ENCODE results near the gene PTGDS. TPM values are rescaled to one million over a fixed set of nuclear protein-coding genes. Genes with fewer than 3 reads are reported as not detected.

PTGDS gene
- total RNA-seq, 2 experiments from 2014 or later: not detected

DNA sequence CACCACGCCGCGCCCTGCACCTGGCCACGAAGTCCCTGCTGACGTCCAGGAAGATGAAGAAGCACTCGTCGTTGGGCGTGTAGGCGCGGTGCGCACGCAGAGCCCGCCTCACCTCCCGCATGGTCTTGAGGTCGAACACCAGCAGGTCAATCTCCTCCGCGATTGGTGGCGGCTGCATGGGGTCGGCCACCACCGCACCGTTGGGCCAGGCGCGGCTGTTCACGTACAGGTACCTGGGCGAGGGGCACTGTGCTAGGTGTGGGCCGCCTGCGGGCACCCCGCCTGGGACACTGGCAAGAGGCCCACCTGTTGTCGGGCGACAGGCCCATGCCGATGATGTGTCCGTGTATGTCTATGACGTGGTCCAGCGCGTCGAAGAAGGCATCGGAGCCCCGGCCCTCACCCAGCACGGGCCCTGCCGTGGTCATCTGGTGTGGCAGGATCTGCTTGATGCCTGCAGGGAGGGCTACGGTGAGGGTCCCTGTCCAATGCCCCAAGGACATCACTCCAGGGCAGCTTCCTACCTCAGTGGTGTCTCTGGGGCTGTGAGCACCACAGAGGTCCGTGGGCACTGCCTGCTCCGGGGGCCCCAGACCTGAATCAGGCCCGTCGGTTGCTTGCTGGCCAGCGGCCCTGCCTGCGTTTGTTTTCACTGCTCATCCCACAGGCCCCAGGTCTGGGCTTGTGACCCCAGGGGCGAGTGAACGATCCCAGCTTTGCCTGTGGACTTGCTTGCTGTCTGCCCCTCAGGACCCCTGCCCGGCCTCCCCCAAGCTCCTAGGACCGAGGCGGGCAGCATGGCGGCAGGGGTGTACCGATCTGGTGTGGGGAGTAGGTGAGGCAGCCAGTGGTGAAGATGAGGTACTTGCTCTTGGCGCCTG, 35.8 kb upstream of the PTGDS start:
- Mint-ChIP-seq H3K36me3 (ENCODE audit: low read depth) (peaks cover 34% of the 10 kb centered on the region), H3K9me3 (ENCODE audit: low read depth) (no peaks in the 10 kb centered on the region), H3K27me3 (no peaks in the 10 kb centered on the region), H3K4me1 (peaks cover 9% of the 10 kb centered on the region), H3K27ac (no peak overlapping the region), H3K4me3 (no peak overlapping the region)
- ChIA-PET POLR2A (no interaction called here), CTCF (no interaction called here)
- intact Hi-C loops (cut with DNase I, micrococcal nuclease): loop anchor here in 1 of 2 experiments (5.0 kb wide), 2 partner anchors 39 to 94 kb away; partner anchors contain the start of gene PHPT1
- ATAC-seq (no peak), DNase-seq (no peak)

DNA sequence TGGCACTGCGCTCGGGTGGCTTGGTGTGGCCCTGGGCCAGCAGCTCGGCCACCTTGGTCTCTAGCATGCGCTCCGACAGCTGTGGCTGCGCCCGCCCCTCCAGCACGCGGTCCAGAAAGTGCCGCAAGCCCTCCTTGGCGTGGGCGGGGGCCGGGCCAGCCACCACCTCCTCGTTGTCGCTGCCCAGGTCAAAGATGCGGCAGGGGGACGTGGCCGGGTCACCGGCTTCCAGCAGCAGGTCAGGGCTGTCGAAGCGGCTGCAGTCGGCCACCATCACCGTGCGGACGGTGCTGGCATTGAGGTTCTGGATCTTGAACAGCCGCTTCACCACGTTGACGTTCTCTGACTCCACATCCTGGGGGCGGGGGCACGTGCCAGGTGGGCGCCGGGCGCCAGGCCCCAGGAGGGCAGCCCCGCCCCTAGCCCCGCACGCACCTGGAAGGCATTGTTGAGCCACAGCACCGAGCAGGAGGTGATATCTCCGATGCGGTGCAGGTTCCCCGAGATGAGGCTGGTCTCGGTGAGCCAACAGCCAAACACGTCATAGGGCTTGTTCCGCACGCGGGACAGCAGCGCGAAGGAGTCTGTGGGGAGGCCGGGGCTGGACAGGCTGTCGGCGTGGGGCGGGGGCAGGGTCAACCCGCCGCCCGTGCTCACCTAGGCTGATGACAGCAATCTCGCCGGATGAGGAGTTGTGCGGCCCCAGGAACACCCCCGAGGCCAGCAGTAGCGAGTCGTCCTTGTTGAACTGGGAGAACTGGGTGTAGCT, 35.0 kb upstream of the PTGDS start:
- no peaks in the 10 kb centered on the region for H3K9me3 Mint-ChIP-seq (ENCODE audit: low read depth)
- ChIA-PET CTCF (interaction anchor here (0.6 kb wide), 1 partner anchor 18 kb away, joined by 3 read pairs; no protein-coding TSS in a partner anchor), POLR2A (no interaction called here)
- ATAC-seq (no peak), DNase-seq (no peak)
- H3K27ac Mint-ChIP-seq: no peak overlapping the region
- H3K27me3 Mint-ChIP-seq: no peaks in the 10 kb centered on the region
- peaks cover 9% of the 10 kb centered on the region for H3K4me1 Mint-ChIP-seq
- H3K4me3 Mint-ChIP-seq: peak overlapping the region; percentile 77
- H3K36me3 Mint-ChIP-seq (ENCODE audit: low read depth): peaks cover 29% of the 10 kb centered on the region
- intact Hi-C loops (cut with DNase I, micrococcal nuclease): loop anchor here in 1 of 2 experiments (5.0 kb wide), 2 partner anchors 40 to 95 kb away; partner anchors contain the start of gene PHPT1

- Mint-ChIP-seq H3K9me3 (ENCODE audit: low read depth) (no peaks in the 10 kb centered on the region), H3K36me3 (ENCODE audit: low read depth) (peaks cover 27% of the 10 kb centered on the region), H3K27ac (no peak overlapping the region), H3K4me3 (peak overlapping the region; percentile 77), H3K27me3 (no peaks in the 10 kb centered on the region), H3K4me1 (peaks cover 9% of the 10 kb centered on the region)
- no peak for DNase-seq
- ChIA-PET CTCF (interaction anchor here (0.6 to 1.2 kb wide), 3 partner anchors 12 to 216 kb away, joined by 3 to 4 read pairs (median 3); no protein-coding TSS in a partner anchor), POLR2A (no interaction called here)
- ATAC-seq: no peak
- intact Hi-C loops (cut with DNase I, micrococcal nuclease): loop anchor here in 1 of 2 experiments (5.0 kb wide), 2 partner anchors 41 to 96 kb away; partner anchors contain the start of gene PHPT1
These were observed 34.4 kb upstream of the PTGDS start for GRCh38 chr9:136942881-136943230.

DNA sequence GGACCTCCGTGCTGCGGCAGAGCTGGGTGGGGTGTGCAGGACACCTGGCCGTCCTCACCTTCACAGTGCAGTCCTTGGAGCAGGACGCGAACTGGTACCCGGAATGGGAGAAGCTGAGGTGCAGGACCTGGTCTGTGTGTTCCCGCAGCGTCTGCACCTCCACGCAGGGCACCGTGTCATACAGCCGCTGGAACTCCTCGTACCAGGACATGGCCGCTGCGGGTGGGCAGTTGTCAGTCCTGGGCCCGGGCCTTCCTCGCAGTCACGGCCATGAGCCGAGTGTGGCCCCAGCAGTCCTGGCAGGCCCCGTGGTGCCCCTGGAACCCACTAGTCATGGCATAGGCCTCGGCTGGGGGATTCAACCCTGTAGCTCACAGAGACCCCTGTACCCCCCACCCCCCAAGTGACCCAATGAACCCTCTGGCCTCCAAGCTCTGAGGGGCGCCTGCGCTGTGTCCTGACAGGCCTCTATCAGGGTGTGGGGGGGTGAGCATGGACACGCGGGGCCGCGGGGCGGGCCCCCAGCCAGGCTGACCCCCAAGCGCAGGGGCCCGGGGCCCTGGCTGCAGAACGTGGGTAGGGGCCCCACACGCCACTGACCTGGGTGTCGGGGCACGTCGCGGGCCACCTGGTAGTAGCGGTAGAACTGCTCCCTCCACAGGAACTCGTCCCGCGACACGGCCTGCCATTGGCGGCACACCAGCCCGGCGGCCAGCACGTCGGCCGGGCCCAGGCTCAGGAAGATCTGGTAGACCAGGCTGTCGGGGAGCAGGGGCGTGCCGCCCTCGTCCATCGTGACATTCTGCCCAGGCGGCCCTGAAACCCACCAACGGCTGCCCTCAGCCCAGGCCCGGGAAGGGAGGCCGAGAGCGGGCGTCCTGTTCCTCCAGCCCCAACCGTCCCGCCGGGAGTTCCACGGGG, 33.8 kb upstream of the PTGDS start:
- POLR2A ChIA-PET: no interaction called here

GRCh38 chr9:136944212-136944518, 33.1 kb upstream of the PTGDS start:
- Mint-ChIP-seq H3K9me3 (ENCODE audit: low read depth) (no peaks in the 10 kb centered on the region), H3K27ac (no peak overlapping the region), H3K27me3 (no peaks in the 10 kb centered on the region), H3K4me1 (peaks cover 9% of the 10 kb centered on the region), H3K36me3 (ENCODE audit: low read depth) (peaks cover 24% of the 10 kb centered on the region), H3K4me3 (peak overlapping the region; percentile 77)
- DNase-seq (peak; percentile 50), ATAC-seq (peak; percentile 35)
- ChIA-PET CTCF (interaction anchor here (0.7 to 1.2 kb wide), 3 partner anchors 13 to 124 kb away, joined by 3 read pairs; no protein-coding TSS in a partner anchor), POLR2A (interaction anchor here (0.6 kb wide), 1 partner anchor 297 kb away, joined by 3 read pairs; the partner anchor contains the start of gene TUBB4B)
- intact Hi-C loops (cut with DNase I, micrococcal nuclease): loop anchor here (1.0 to 5.0 kb wide), 20 partner anchors 42 to 581 kb away; partner anchors contain the start of genes PHPT1 (in 2 of the 2), ABCA2 (in 1 of the 2), AJM1 (in 1 of the 2) and DNLZ (in 1 of the 2)

More for the DNA sequence above, 33.8 kb upstream of the PTGDS start:
- Mint-ChIP-seq H3K4me1 (peaks cover 9% of the 10 kb centered on the region), H3K4me3 (peak overlapping the region; percentile 77), H3K27ac (peak overlapping the region; percentile 51), H3K36me3 (ENCODE audit: low read depth) (peaks cover 27% of the 10 kb centered on the region), H3K27me3 (no peaks in the 10 kb centered on the region), H3K9me3 (ENCODE audit: low read depth) (no peaks in the 10 kb centered on the region)
- ATAC-seq (peak; percentile 27), DNase-seq (peak; percentile 68)
- intact Hi-C loops (cut with DNase I, micrococcal nuclease): loop anchor here (1.0 to 5.0 kb wide), 20 partner anchors 41 to 580 kb away; partner anchors contain the start of genes PHPT1 (in 2 of the 2), ABCA2 (in 1 of the 2), AJM1 (in 1 of the 2) and DNLZ (in 1 of the 2)
- CTCF ChIA-PET: interaction anchor here (0.6 to 1.2 kb wide), 6 partner anchors 12 to 216 kb away, joined by 3 to 4 read pairs (median 3); no protein-coding TSS in a partner anchor

GRCh38 chr9:136944519-136945332, 32.6 kb upstream of the PTGDS start, which contains the start of the genes C8G and FBXW5:
Gene C8G (plus strand): TSS chr9:136945243. CDS start chr9:136945321, 78 bp downstream.
Gene FBXW5 (minus strand): TSS chr9:136944738. CDS start chr9:136944083, 655 bp downstream.
- peaks cover 19% of the 10 kb centered on the region for H3K36me3 Mint-ChIP-seq (ENCODE audit: low read depth)
- intact Hi-C loops (cut with DNase I, micrococcal nuclease): loop anchor here (1.0 to 5.0 kb wide), 20 partner anchors 42 to 581 kb away; partner anchors contain the start of genes PHPT1 (in 2 of the 2), ABCA2 (in 1 of the 2), AJM1 (in 1 of the 2) and DNLZ (in 1 of the 2)
- ChIA-PET CTCF (interaction anchor here (0.7 to 0.8 kb wide), 2 partner anchors 62 to 124 kb away, joined by 3 read pairs; no protein-coding TSS in a partner anchor), POLR2A (interaction anchor here (0.6 kb wide), 1 partner anchor 296 kb away, joined by 3 read pairs; the partner anchor contains the start of gene TUBB4B)
- H3K9me3 Mint-ChIP-seq (ENCODE audit: low read depth): no peaks in the 10 kb centered on the region
- H3K27me3 Mint-ChIP-seq: no peaks in the 10 kb centered on the region
- peak within 1 kb of the TSS; percentile 77 for H3K4me3 Mint-ChIP-seq
- peaks cover 9% of the 10 kb centered on the region for H3K4me1 Mint-ChIP-seq
- peak; percentile 84 for ATAC-seq
- H3K27ac Mint-ChIP-seq: peak within 1 kb of the TSS; percentile 88
- DNase-seq: peak; percentile 97

DNA sequence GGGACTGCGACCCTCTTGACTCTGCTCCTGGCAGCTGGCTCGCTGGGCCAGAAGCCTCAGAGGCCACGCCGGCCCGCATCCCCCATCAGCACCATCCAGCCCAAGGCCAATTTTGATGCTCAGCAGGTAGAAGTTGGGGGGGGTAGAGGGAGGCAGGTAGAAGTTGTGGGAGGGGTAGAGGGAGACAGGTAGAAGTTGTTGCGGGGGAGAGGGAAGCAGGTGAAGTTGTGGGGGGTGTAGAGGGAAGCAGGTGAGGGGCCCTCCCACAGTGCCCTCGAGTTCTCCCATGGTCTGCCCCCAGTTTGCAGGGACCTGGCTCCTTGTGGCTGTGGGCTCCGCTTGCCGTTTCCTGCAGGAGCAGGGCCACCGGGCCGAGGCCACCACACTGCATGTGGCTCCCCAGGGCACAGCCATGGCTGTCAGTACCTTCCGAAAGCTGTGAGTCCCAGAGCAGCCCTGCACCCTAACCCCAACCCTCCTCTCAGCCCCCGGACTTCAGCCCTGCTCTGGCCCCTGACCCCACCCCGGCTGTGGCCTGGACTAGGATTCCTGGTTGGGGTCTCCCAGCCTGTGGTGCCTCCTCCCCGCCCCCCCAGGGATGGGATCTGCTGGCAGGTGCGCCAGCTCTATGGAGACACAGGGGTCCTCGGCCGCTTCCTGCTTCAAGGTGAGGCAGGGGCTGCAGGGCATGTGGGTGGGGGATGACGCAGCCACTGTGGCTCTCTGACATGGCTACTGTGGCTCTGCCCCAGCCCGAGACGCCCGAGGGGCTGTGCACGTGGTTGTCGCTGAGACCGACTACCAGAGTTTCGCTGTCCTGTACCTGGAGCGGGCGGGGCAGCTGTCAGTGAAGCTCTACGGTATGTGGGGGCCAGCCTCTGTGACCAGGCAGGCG, 31.7 kb upstream of the PTGDS start:
- Mint-ChIP-seq H3K4me3 (no peak overlapping the region), H3K27ac (no peak overlapping the region), H3K9me3 (ENCODE audit: low read depth) (no peaks in the 10 kb centered on the region), H3K4me1 (peaks cover 9% of the 10 kb centered on the region), H3K36me3 (ENCODE audit: low read depth) (peaks cover 19% of the 10 kb centered on the region), H3K27me3 (no peaks in the 10 kb centered on the region)
- intact Hi-C loops (cut with DNase I, micrococcal nuclease): no loop called here
- POLR2A ChIA-PET: interaction anchor here (0.6 kb wide), 1 partner anchor 89 kb away, joined by 3 read pairs; no protein-coding TSS in a partner anchor
- CTCF ChIA-PET: interaction anchor here (0.8 to 3.8 kb wide), 2 partner anchors 89 to 103 kb away, joined by 3 to 23 read pairs; partner anchors contain the start of gene AJM1
- ATAC-seq (no peak), DNase-seq (no peak)

- ChIA-PET POLR2A (interaction anchor here (0.6 kb wide), 1 partner anchor 88 kb away, joined by 3 read pairs; no protein-coding TSS in a partner anchor), CTCF (interaction anchor here (0.8 to 3.8 kb wide), 2 partner anchors 88 to 104 kb away, joined by 3 to 23 read pairs; partner anchors contain the start of gene AJM1)
- H3K4me3 Mint-ChIP-seq: no peak overlapping the region
- peaks cover 9% of the 10 kb centered on the region for H3K4me1 Mint-ChIP-seq
- no peak for ATAC-seq
- H3K36me3 Mint-ChIP-seq (ENCODE audit: low read depth): peaks cover 14% of the 10 kb centered on the region
- H3K27me3 Mint-ChIP-seq: no peaks in the 10 kb centered on the region
- DNase-seq: no peak
- H3K9me3 Mint-ChIP-seq (ENCODE audit: low read depth): no peaks in the 10 kb centered on the region
- intact Hi-C loops (cut with DNase I, micrococcal nuclease): no loop called here
- H3K27ac Mint-ChIP-seq: no peak overlapping the region
These were observed 30.9 kb upstream of the PTGDS start for GRCh38 chr9:136946228-136947027.

Data from activated CD4-positive, alpha-beta T cell treated with anti-CD3 and anti-CD28 coated beads for 36 hours (primary cell).